ENCODE results near the gene SARNP.
A peak's percentile ranks its signal among the peaks of the same experiment; 100 is the strongest.

Gene SARNP

GRCh38 chr12:55829967-55830600, 12.6 kb upstream of the SARNP start:
- peaks cover 5% of the 10 kb centered on the region; the same call in 1 of the 2 replicates for H4K20me1 ChIP-seq (ENCODE audit: insufficient read depth, low read length)
- no peaks in the 10 kb centered on the region for H3K27me3 ChIP-seq (ENCODE audit: insufficient read depth, low read length, poor library complexity)
- peak overlapping the region; percentile 71 for H3K27ac ChIP-seq (ENCODE audit: low read length)
- H2AFZ ChIP-seq (ENCODE audit: low read depth, low read length), result peak overlapping the region; percentile 83
- TF ChIP-seq EZH2 (IDR thresholded peaks at IDR 0.05; ENCODE audit: borderline replicate concordance, low read depth, low read length, severe bottlenecking) (no peak), CTCF (IDR thresholded peaks at IDR 0.05; ENCODE audit: borderline replicate concordance, extremely low read depth, low read length, poor library complexity, severe bottlenecking) (peak; percentile 2)
- peak overlapping the region; percentile 78 to 91 for H3K4me3 ChIP-seq (ENCODE audit: low read depth in 1 of 2, low read length in 2 of 2)
- H3K79me2 ChIP-seq (ENCODE audit: insufficient read depth, low read length), result peaks cover 53% of the 10 kb centered on the region
- peak overlapping the region; percentile 83 for H3K9ac ChIP-seq (ENCODE audit: low read depth, low read length)
- H3K36me3 ChIP-seq (ENCODE audit: insufficient read depth, low read length), result peaks cover 24% of the 10 kb centered on the region
- peak overlapping the region; percentile 96 for H3K4me2 ChIP-seq (ENCODE audit: insufficient read depth, low read length)
- no peaks in the 10 kb centered on the region for H3K9me3 ChIP-seq (ENCODE audit: insufficient read depth, low read length, severe bottlenecking)
- ATAC-seq (ENCODE audit: insufficient read depth, low read depth) (peak; percentile 46), DNase-seq (peak; percentile 46)
- peaks cover 54% of the 10 kb centered on the region for H3K4me1 ChIP-seq (ENCODE audit: insufficient read depth, low read length)

GRCh38 chr12:55828357-55828756, 10.8 kb upstream of the SARNP start:
- H4K20me1 ChIP-seq (ENCODE audit: insufficient read depth, low read length), result peaks cover 7% of the 10 kb centered on the region; the same call in 1 of the 2 replicates
- ATAC-seq (ENCODE audit: insufficient read depth, low read depth) (no peak), DNase-seq (no peak)
- peak overlapping the region; percentile 73 for H3K27ac ChIP-seq (ENCODE audit: low read length)
- peaks cover 70% of the 10 kb centered on the region for H3K79me2 ChIP-seq (ENCODE audit: insufficient read depth, low read length)
- no peaks in the 10 kb centered on the region for H3K27me3 ChIP-seq (ENCODE audit: insufficient read depth, low read length, poor library complexity)
- H2AFZ ChIP-seq (ENCODE audit: low read depth, low read length), result no peak overlapping the region
- peak overlapping the region in 1 of 2 experiments; percentile 78; a peak in 3 of 4 replicates for H3K4me3 ChIP-seq (ENCODE audit: low read depth in 1 of 2, low read length in 2 of 2)
- H3K9ac ChIP-seq (ENCODE audit: low read depth, low read length), result peak overlapping the region; percentile 83
- H3K9me3 ChIP-seq (ENCODE audit: insufficient read depth, low read length, severe bottlenecking), result no peaks in the 10 kb centered on the region
- peak overlapping the region; percentile 96 for H3K4me2 ChIP-seq (ENCODE audit: insufficient read depth, low read length)
- no peak for TF ChIP-seq EZH2 (IDR thresholded peaks at IDR 0.05; ENCODE audit: borderline replicate concordance, low read depth, low read length, severe bottlenecking)
- no peak for TF ChIP-seq CTCF (IDR thresholded peaks at IDR 0.05; ENCODE audit: borderline replicate concordance, extremely low read depth, low read length, poor library complexity, severe bottlenecking)
- H3K36me3 ChIP-seq (ENCODE audit: insufficient read depth, low read length), result peaks cover 39% of the 10 kb centered on the region
- peaks cover 69% of the 10 kb centered on the region for H3K4me1 ChIP-seq (ENCODE audit: insufficient read depth, low read length)

- H3K4me3 ChIP-seq (ENCODE audit: low read depth in 1 of 2, low read length in 2 of 2), result peak overlapping the region; percentile 2 to 78; a peak in 2 of 4 replicates
These were observed 10.3 kb upstream of the SARNP start for GRCh38 chr12:55827806-55828205.

More at GRCh38 chr12:55827806-55828205, 10.3 kb upstream of the SARNP start:
- Histone ChIP-seq H3K79me2 (ENCODE audit: insufficient read depth, low read length) (peaks cover 74% of the 10 kb centered on the region), H3K27ac (ENCODE audit: low read length) (peak overlapping the region; percentile 38; the same call in 1 of the 2 replicates), H3K27me3 (ENCODE audit: insufficient read depth, low read length, poor library complexity) (no peaks in the 10 kb centered on the region), H3K36me3 (ENCODE audit: insufficient read depth, low read length) (peaks cover 44% of the 10 kb centered on the region), H3K9me3 (ENCODE audit: insufficient read depth, low read length, severe bottlenecking) (no peaks in the 10 kb centered on the region), H2AFZ (ENCODE audit: low read depth, low read length) (no peak overlapping the region), H4K20me1 (ENCODE audit: insufficient read depth, low read length) (peaks cover 7% of the 10 kb centered on the region; the same call in 1 of the 2 replicates), H3K4me2 (ENCODE audit: insufficient read depth, low read length) (peak overlapping the region; percentile 96), H3K4me1 (ENCODE audit: insufficient read depth, low read length) (peaks cover 69% of the 10 kb centered on the region), H3K9ac (ENCODE audit: low read depth, low read length) (peak overlapping the region; percentile 83)
- TF ChIP-seq EZH2 (IDR thresholded peaks at IDR 0.05; ENCODE audit: borderline replicate concordance, low read depth, low read length, severe bottlenecking) (no peak), CTCF (IDR thresholded peaks at IDR 0.05; ENCODE audit: borderline replicate concordance, extremely low read depth, low read length, poor library complexity, severe bottlenecking) (no peak)
- no peak for ATAC-seq (ENCODE audit: insufficient read depth, low read depth)
- DNase-seq, result no peak

Measured in DND-41 (cell line).